Type B pancreatic cell (in vitro differentiated cells): Measurements from ENCODE around the gene SH3GLB2. TPM values are rescaled to one million over a fixed set of nuclear protein-coding genes. Genes with fewer than 3 reads are reported as not detected.
A peak's percentile ranks its signal among the peaks of the same experiment; 100 is the strongest.

Experiments
- DNase-seq: peaks from one replicate; pipeline ENCODE4 v3.0.0; 2021; ENCODE audit warnings: mixed read lengths; ENCODE audit not compliant: unreplicated experiment; ENCODE audit errors: extremely low spot score
- H3K27ac Mint-ChIP-seq: 2 replicates; pipeline ENCODE4 v1.8.0; 2021; ENCODE audit warnings: mild to moderate bottlenecking, mixed read lengths
- H3K27me3 Mint-ChIP-seq: 2 replicates; pipeline ENCODE4 v1.8.0; 2021; ENCODE audit warnings: mixed read lengths
- H3K36me3 Mint-ChIP-seq: 2 replicates; pipeline ENCODE4 v1.8.0; 2021; ENCODE audit warnings: mixed read lengths
- H3K4me1 Mint-ChIP-seq: one replicate; pipeline ENCODE4 v1.8.0; 2021; ENCODE audit warnings: mixed read lengths; ENCODE audit not compliant: unreplicated experiment
- H3K4me3 Mint-ChIP-seq: 2 replicates; pipeline ENCODE4 v1.8.0; 2021; ENCODE audit warnings: mild to moderate bottlenecking, mixed read lengths
- H3K9me3 Mint-ChIP-seq: 2 replicates; pipeline ENCODE4 v1.8.0; 2021; ENCODE audit warnings: mixed read lengths
- total RNA-seq: library from RNA; stranded (reverse); gene quantifications from 2 replicates; pipeline ENCODE4 v1.2.1, GENCODE V29; 2021; ENCODE audit warnings: low replicate concordance
- TF ChIP-seq, protein P1 (sequence below): fragments of 200-600 bp; sonication (generic); conservative IDR thresholded peaks from 2 replicates; pipeline ENCODE4 v1.5.0; 2021; ENCODE audit warnings: antibody characterized with exemption, mild to moderate bottlenecking

Gene SH3GLB2
- total RNA-seq, 1 donor from 2014 or later: 126 TPM

DNA sequence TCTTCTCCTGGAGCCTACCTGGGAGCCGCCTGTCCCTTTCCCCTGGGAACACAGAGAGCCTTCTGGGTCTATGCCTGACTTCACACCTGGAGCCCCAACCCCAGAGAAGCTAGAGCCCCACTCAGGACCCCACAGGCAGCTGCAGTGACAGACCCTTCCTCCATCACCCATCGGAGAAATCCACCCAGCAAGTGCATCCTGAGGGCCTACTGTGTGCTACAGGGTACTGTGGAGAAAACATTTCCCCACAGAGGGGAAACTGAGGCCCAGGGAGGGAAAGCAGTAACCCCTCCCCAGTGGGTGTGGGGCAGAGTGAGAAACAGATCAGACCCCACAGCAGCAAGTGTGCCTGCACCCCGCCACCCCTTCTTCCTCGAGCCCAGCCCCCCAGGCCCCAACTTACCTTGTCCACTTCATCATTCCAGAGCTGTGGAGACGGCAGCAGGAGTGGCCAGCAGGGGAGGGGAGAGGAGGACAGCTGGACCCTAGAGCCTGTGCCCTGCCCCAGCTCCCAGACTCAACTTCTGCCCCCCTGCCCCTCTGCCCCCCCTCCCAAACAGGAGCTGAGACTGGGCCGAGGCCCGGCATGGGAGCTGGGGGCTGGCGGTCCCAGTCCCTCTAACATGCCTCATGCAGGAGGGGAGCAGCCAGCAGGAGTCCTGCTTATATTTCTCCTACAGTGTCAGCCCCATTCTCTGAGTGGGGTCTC, 17.7 kb downstream of the SH3GLB2 start:
- H3K27ac Mint-ChIP-seq: no peak overlapping the region
- no peak for DNase-seq
- no peaks in the 10 kb centered on the region for H3K36me3 Mint-ChIP-seq
- no peaks in the 10 kb centered on the region for H3K9me3 Mint-ChIP-seq
- no peaks in the 10 kb centered on the region for H3K27me3 Mint-ChIP-seq
- TF ChIP-seq, protein P1, sequence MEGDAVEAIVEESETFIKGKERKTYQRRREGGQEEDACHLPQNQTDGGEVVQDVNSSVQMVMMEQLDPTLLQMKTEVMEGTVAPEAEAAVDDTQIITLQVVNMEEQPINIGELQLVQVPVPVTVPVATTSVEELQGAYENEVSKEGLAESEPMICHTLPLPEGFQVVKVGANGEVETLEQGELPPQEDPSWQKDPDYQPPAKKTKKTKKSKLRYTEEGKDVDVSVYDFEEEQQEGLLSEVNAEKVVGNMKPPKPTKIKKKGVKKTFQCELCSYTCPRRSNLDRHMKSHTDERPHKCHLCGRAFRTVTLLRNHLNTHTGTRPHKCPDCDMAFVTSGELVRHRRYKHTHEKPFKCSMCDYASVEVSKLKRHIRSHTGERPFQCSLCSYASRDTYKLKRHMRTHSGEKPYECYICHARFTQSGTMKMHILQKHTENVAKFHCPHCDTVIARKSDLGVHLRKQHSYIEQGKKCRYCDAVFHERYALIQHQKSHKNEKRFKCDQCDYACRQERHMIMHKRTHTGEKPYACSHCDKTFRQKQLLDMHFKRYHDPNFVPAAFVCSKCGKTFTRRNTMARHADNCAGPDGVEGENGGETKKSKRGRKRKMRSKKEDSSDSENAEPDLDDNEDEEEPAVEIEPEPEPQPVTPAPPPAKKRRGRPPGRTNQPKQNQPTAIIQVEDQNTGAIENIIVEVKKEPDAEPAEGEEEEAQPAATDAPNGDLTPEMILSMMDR: no peak
- H3K4me3 Mint-ChIP-seq: no peak overlapping the region
- no peaks in the 10 kb centered on the region for H3K4me1 Mint-ChIP-seq

DNA sequence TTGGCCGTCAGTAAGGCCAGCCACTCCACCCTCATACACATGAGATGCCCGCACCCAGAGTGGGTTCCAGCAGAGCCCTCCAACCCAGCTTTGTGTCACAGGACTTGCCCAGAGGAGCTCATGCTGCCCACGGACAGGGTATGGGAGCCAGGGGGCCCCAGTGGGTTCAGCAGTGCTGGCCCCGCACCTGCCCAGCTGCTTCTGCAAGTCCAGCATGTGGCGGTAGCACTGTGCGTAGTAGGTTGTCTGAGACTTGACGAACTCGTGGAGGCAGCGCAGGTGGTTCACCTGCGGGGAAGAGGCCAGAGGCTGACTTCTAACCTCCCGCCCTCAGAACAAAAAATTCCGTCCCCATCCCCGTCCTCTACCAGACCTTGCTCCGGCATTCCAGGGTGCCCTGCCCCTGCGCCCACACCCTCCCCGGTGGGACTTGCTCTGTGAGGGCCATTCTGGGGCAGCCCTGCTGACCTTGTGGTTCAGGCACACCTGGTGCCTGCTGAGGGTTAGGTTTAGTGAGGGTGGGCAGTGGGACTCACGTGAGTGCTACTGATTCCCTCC, 18.5 kb downstream of the SH3GLB2 start:
- Mint-ChIP-seq H3K4me3 (no peak overlapping the region), H3K4me1 (no peaks in the 10 kb centered on the region), H3K9me3 (no peaks in the 10 kb centered on the region), H3K36me3 (no peaks in the 10 kb centered on the region), H3K27ac (no peak overlapping the region), H3K27me3 (no peaks in the 10 kb centered on the region)
- no peak for DNase-seq
- TF ChIP-seq, protein P1: no peak

DNA sequence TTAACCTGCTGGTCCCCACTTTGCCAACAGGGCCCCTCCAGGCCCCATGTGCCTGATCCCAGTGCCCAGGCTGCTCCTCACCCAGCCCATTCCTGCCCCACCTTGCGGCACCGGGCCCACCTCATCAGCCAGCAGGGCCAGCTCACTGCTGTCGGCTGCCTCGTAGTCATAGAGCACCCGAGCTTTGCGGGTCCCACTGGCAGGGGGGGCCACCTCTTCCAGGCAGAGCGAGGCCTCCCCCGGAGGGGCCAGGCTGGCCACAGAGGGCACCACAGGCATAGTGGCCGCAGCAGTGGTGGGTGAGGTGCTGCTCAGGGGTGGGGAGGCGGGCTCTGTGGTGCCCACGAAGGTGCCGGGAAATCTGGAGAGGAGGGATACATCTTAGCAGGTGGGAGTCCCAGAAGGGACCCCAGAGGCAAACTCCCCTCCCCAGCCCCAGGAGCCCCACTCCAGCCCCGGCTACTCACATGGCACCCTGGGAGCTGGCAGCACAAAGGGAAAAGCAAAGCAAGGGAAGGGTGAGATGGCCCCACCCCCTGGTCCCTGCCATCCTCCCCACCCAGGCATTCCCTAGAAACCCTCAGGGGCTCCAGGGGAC, 19.0 kb downstream of the SH3GLB2 start:
- Mint-ChIP-seq H3K36me3 (no peaks in the 10 kb centered on the region), H3K27me3 (no peaks in the 10 kb centered on the region)

DNA sequence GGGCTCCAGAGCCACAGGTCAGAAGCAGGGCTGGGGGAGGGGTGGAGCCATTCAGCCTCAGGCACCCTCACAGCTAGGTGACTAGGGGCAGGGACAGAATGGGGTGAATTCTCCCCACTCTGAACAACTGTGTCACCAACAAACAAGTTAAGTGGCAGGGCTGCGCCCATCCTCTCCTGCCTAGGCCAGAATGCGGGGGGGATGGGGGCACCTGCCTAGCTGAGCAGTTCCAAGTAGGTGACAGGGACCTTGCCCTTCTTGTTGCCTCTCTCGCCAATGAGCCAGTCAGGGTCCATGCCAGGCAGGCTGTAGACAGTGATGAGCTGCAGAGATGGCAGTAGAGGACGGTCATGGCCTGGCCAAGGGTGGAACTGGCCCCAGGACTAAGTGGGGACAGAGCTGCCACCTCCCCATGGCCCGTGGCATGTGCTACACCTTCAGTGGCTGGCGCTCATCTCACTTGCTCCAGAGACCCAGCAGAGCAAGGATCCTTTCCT, 19.6 kb downstream of the SH3GLB2 start:
- Mint-ChIP-seq H3K9me3 (no peaks in the 10 kb centered on the region), H3K4me1 (no peaks in the 10 kb centered on the region), H3K27me3 (no peaks in the 10 kb centered on the region), H3K36me3 (no peaks in the 10 kb centered on the region), H3K4me3 (no peak overlapping the region), H3K27ac (no peak overlapping the region)
- TF ChIP-seq, protein P1: no peak
- no peak for DNase-seq

More for the DNA sequence above, 19.0 kb downstream of the SH3GLB2 start:
- H3K9me3 Mint-ChIP-seq: no peaks in the 10 kb centered on the region
- no peak overlapping the region for H3K4me3 Mint-ChIP-seq
- no peak for DNase-seq
- H3K4me1 Mint-ChIP-seq: no peaks in the 10 kb centered on the region
- no peak overlapping the region for H3K27ac Mint-ChIP-seq
- TF ChIP-seq, protein P1: no peak

DNA sequence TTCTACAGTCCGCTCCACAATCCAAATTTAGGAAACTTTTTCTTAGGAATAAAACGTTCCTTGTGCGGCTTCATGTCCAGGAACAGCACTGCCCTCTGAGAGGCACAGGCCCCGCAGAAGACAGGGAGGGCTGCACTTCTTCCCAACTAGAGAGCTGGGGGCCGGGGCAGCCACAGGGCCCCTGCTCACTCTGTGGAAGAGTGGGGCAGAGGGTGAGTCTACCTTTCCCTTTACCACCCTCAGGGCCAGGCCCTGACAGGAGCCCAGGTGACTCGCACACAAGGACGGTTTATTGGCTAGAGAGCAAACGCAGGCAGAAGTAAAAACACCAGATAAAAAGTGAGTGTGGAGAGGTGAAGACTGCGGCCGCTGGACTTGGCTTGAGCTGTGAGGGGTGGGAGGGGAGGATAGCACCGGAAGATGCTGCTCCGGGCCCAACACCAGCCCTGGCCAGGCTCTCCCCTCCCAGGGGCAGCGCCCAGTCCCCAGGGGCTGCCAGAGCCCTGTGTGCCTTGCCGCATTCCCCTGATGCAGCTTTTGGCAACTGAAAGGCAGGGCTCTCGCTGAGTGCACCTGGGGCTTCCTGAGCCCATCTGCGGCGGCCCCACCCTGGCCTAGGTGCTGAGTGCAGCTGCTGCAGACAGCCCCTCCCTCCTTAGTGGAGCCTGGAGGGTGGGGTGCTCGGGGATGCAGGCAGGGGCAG, 20.2 kb downstream of the SH3GLB2 start:
- Mint-ChIP-seq H3K9me3 (no peaks in the 10 kb centered on the region), H3K27me3 (no peaks in the 10 kb centered on the region), H3K4me3 (peak overlapping the region; percentile 22), H3K4me1 (no peaks in the 10 kb centered on the region), H3K27ac (peak overlapping the region; percentile 50), H3K36me3 (no peaks in the 10 kb centered on the region)
- TF ChIP-seq, protein P1: no peak
- no peak for DNase-seq
